ENCODE measurements around the gene PROX1.

GRCh38 chr1:214004795-214005194 lies 17.0 kb downstream of the PROX1 start:
- TF ChIP-seq CTCF (IDR thresholded peaks at IDR 0.05; ENCODE audit: low read length) (no peak), EZH2 (IDR thresholded peaks at IDR 0.05; ENCODE audit: borderline replicate concordance, low read length) (no peak)
